Gastrocnemius medialis (tissue), 4 donors: Measurements from ENCODE around the gene RESP18. TPM values are rescaled to one million over a fixed set of nuclear protein-coding genes. Genes with fewer than 3 reads are reported as not detected.

ENCODE experiments used
- ATAC-seq, 2 donors: fragments of 150-250 bp; one replicate each; pipeline ENCODE4 v1.9.1; 2016
- DNase-seq, 2 donors: peaks; one replicate each; pipeline ENCODE4 v3.0.0-alpha.2; 2019
- H3K27ac ChIP-seq, 4 donors: fragments of 200-600 bp; sonication (generic); 1 replicate in 1 of 4; 2 replicates in 3 of 4; pipeline ENCODE4 v1.5.1; 2016 to 2018; ENCODE audit warnings: mild to moderate bottlenecking in 2 of 4, moderate library complexity in 1 of 4
- H3K27me3 ChIP-seq, 3 donors: fragments of 200-600 bp; sonication (generic) in 2 of 3; 1 replicate in 1 of 3; 2 replicates in 2 of 3; pipeline versions ENCODE4 v1.5.1 to v1.6.0; 2016 to 2019; ENCODE audit warnings: mild to moderate bottlenecking in 1 of 3, moderate library complexity in 1 of 3
- H3K36me3 ChIP-seq, 2 donors: fragments of 200-600 bp; sonication (generic) in 1 of 2; one replicate each; pipeline ENCODE4 v1.5.1; 2017 to 2018
- H3K4me1 ChIP-seq, 2 donors: fragments of 200-600 bp; sonication (generic) in 1 of 2; one replicate each; pipeline ENCODE4 v1.5.1; 2016 to 2017; ENCODE audit warnings: mild to moderate bottlenecking in 2 of 2
- H3K4me3 ChIP-seq, 4 donors: fragments of 200-600 bp; sonication (generic) in 3 of 4; 1 replicate in 1 of 4; 2 replicates in 3 of 4; pipeline ENCODE4 v1.5.1; 2016 to 2019; ENCODE audit warnings: mild to moderate bottlenecking in 2 of 4
- H3K9me3 ChIP-seq, 3 donors: fragments of 200-600 bp; sonication (generic) in 2 of 3; 1 replicate in 1 of 3; 2 replicates in 2 of 3; pipeline ENCODE4 v1.5.1; 2016 to 2019
- CTCF ChIP-seq, 5 experiments: fragments of 450-650 bp in 3 of 5; fragments of 200-600 bp in 2 of 5; sonication (generic) in 2 of 5; IDR thresholded peaks in 4 of 5; conservative IDR thresholded peaks in 1 of 5; 1 replicate in 4 of 5; 2 replicates in 1 of 5; pipeline ENCODE4 v1.5.1; 2016 to 2019; ENCODE audit warnings: antibody characterized with exemption in 5 of 5, mild to moderate bottlenecking in 3 of 5, moderate library complexity in 3 of 5
- POLR2A ChIP-seq, 2 donors: fragments of 450-650 bp; IDR thresholded peaks; one replicate each; pipeline ENCODE4 v1.6.1; 2017; ENCODE audit warnings: antibody characterized with exemption in 2 of 2, mild to moderate bottlenecking in 2 of 2, moderate library complexity in 2 of 2
- in situ Hi-C, 4 donors: fragments of 200-750 bp; cut with MboI; loops; one replicate each; pipeline versions ENCODE4 v1.15.0 to v1.8.0; 2017; ENCODE audit warnings: low sequenced_read_pairs in 4 of 4
- intact Hi-C: fragments of 100-400 bp; cut with DNase I; formaldehyde crosslinking; loops from one replicate; pipeline ENCODE4 v1.15.1; 2023; ENCODE audit warnings: low total_unique reads
- total RNA-seq, 4 donors: library from RNA; depleted of rRNA; stranded (reverse); fragments of >200 nt; gene quantifications; one replicate each; pipeline versions ENCODE4 v1.1.0 to v1.2.3, GENCODE V29; 2016

Gene RESP18
- total RNA-seq, 4 donors from 2014 or later = not detected

- in situ Hi-C loops = loop anchor here in 2 of 4 donors (25.0 kb wide), 2 partner anchors 121 to 254 kb away; partner anchors contain the start of genes CHPF (in 1 of the 2), NHEJ1 (in 1 of the 2), SLC23A3 (in 1 of the 2) and TMEM198 (in 1 of the 2)
- Histone ChIP-seq H3K4me3 (no peak overlapping the region), H3K4me1 (peaks cover 15 to 16% of the 10 kb centered on the region in 2 donors), H3K9me3 (no peaks in the 10 kb centered on the region), H3K27me3 (no peaks in the 10 kb centered on the region), H3K36me3 (peaks cover 3 to 48% of the 10 kb centered on the region in 2 donors), H3K27ac (no peak overlapping the region)
- DNase-seq (no peak), ATAC-seq (no peak)
- intact Hi-C loops = no loop called here
- TF ChIP-seq CTCF (IDR thresholded peaks at IDR 0.05 in 4 of 5, conservative IDR thresholded peaks at IDR 0.05 in 1 of 5) = no peak
- no peak for TF ChIP-seq POLR2A (IDR thresholded peaks at IDR 0.05)
Observed at GRCh38 chr2:219282943-219283581, 49.5 kb downstream of the RESP18 start.

- TF ChIP-seq CTCF (IDR thresholded peaks at IDR 0.05 in 4 of 5, conservative IDR thresholded peaks at IDR 0.05 in 1 of 5) (no peak), POLR2A (IDR thresholded peaks at IDR 0.05) (no peak)
- DNase-seq (no peak), ATAC-seq (no peak)
- in situ Hi-C loops (loop anchor here in 2 of 4 donors (25.0 kb wide), 2 partner anchors 120 to 255 kb away; partner anchors contain the start of genes CHPF (in 1 of the 2), NHEJ1 (in 1 of the 2), SLC23A3 (in 1 of the 2) and TMEM198 (in 1 of the 2)), intact Hi-C loops (no loop called here)
- Histone ChIP-seq H3K36me3 (peaks cover 3 to 48% of the 10 kb centered on the region in 2 donors), H3K27ac (peak overlapping the region in 1 of 4 donors; percentile 33), H3K4me1 (peaks cover 19% of the 10 kb centered on the region in 2 donors), H3K4me3 (no peak overlapping the region), H3K27me3 (no peaks in the 10 kb centered on the region), H3K9me3 (no peaks in the 10 kb centered on the region)
Observed at GRCh38 chr2:219282375-219282774, 50.2 kb downstream of the RESP18 start.

- peaks cover 19% of the 10 kb centered on the region in 2 donors for H3K4me1 ChIP-seq
- H3K9me3 ChIP-seq = no peaks in the 10 kb centered on the region
- no peak for TF ChIP-seq POLR2A (IDR thresholded peaks at IDR 0.05)
- no peak for TF ChIP-seq CTCF (IDR thresholded peaks at IDR 0.05 in 4 of 5, conservative IDR thresholded peaks at IDR 0.05 in 1 of 5)
- no peak for DNase-seq
- H3K27me3 ChIP-seq = no peaks in the 10 kb centered on the region
- in situ Hi-C loops = loop anchor here in 2 of 4 donors (25.0 kb wide), 2 partner anchors 119 to 256 kb away; partner anchors contain the start of genes CHPF (in 1 of the 2), NHEJ1 (in 1 of the 2), SLC23A3 (in 1 of the 2) and TMEM198 (in 1 of the 2)
- peak overlapping the region in 2 of 4 donors; percentile 33 to 94 for H3K27ac ChIP-seq
- intact Hi-C loops = no loop called here
- ATAC-seq = no peak
- no peak overlapping the region for H3K4me3 ChIP-seq
- peaks cover 3 to 48% of the 10 kb centered on the region in 2 donors for H3K36me3 ChIP-seq
Observed at GRCh38 chr2:219281588-219281987, 51.0 kb downstream of the RESP18 start.

GRCh38 chr2:219280651-219281050 lies 51.9 kb downstream of the RESP18 start:
- H3K4me1 ChIP-seq = peaks cover 19% of the 10 kb centered on the region in 2 donors
- in situ Hi-C loops (loop anchor here in 2 of 4 donors (25.0 kb wide), 2 partner anchors 118 to 257 kb away; partner anchors contain the start of genes CHPF (in 1 of the 2), NHEJ1 (in 1 of the 2), SLC23A3 (in 1 of the 2) and TMEM198 (in 1 of the 2)), intact Hi-C loops (no loop called here)
- DNase-seq = no peak
- H3K27me3 ChIP-seq = no peaks in the 10 kb centered on the region
- no peak for ATAC-seq
- H3K36me3 ChIP-seq = peaks cover 3 to 48% of the 10 kb centered on the region in 2 donors
- H3K27ac ChIP-seq = peak overlapping the region in 3 of 4 donors; percentile 92 to 97 (median 94)
- TF ChIP-seq CTCF (IDR thresholded peaks at IDR 0.05 in 4 of 5, conservative IDR thresholded peaks at IDR 0.05 in 1 of 5) (no peak), POLR2A (IDR thresholded peaks at IDR 0.05) (no peak)
- H3K9me3 ChIP-seq = no peaks in the 10 kb centered on the region
- H3K4me3 ChIP-seq = no peak overlapping the region
